HCT116 (cell line): ENCODE results near the gene LTBP1. TPM values are rescaled to one million over a fixed set of nuclear protein-coding genes. Genes with fewer than 3 reads are reported as not detected.

Experiments used
- ATAC-seq: fragments of 200-7000 bp; cut with Tn5 transposase; 2 replicates; pipeline ENCODE4 v1.9.1; 2020; ENCODE audit warnings: mild to moderate bottlenecking, moderate library complexity
- BruUV-seq: library from RNA; stranded (reverse); fragments of 400-500 nt; replicated peaks from 2 replicates; lab custom pipeline; 2021; lab: Mats Ljungman, UMichigan
- CTCF ChIA-PET: fragments of 300-600 bp; sonication (Branson Sonifier 250); formaldehyde crosslinking; loops from one replicate; lab custom pipeline; 2021; ENCODE audit warnings: antibody characterized with exemption; lab: Charles Lee
- POLR2A ChIA-PET: fragments of 300-600, 350-600 bp; sonication (Branson Sonifier 250); formaldehyde crosslinking; loops from one replicate; lab custom pipeline; 2021; ENCODE audit warnings: antibody characterized with exemption; lab: Charles Lee
- RAD21 ChIA-PET, 2 experiments: fragments of 300-600 bp; sonication (Branson Sonifier 250); formaldehyde crosslinking; loops; one replicate each; lab custom pipeline; 2023; ENCODE audit warnings: low total read pairs in 2 of 2; ENCODE audit not compliant: uncharacterized antibody in 2 of 2, unreplicated experiment in 2 of 2, low non-redundant PET in 1 of 2; lab: Charles Lee
- DNase-seq: peaks from one replicate; pipeline ENCODE4 v3.0.0-alpha.2; 2010; ENCODE audit warnings: low read depth, low spot score
- H2AFZ ChIP-seq: fragments of 200-600 bp; shearing (Covaris generic), sonication (generic); 2 replicates; pipeline ENCODE4 v1.6.1; 2017; ENCODE audit warnings: low read depth, mixed run types, mixed read lengths, antibody characterized with exemption, low read length; ENCODE audit not compliant: poor library complexity, severe bottlenecking
- H3K27ac ChIP-seq: 2 replicates; pipeline ENCODE4 v1.5.1; 2012; ENCODE audit warnings: low read depth, low read length
- H3K27me3 ChIP-seq: fragments of 200-600 bp; sonication (generic); 2 replicates; pipeline ENCODE4 v1.6.1; 2016; ENCODE audit warnings: mixed run types, low read length, mixed read lengths; ENCODE audit not compliant: insufficient read depth
- H3K36me3 ChIP-seq, 2 experiments: fragments of 200-500 bp in 1 of 2; fragments of 200-600 bp in 1 of 2; sonication (Bioruptor generic) in 1 of 2; sonication (generic) in 1 of 2; 2 replicates each; pipeline versions ENCODE4 v1.5.1 to v1.6.1; 2014 to 2016; ENCODE audit warnings: low read length in 2 of 2, inconsistent platforms in 1 of 2, mixed read lengths in 1 of 2, mixed run types in 1 of 2; ENCODE audit not compliant: insufficient read depth in 2 of 2, control insufficient read depth in 1 of 2
- H3K4me1 ChIP-seq, 2 experiments: fragments of 200-600 bp in 1 of 2; sonication (generic) in 1 of 2; 2 replicates each; pipeline versions ENCODE4 v1.5.1 to v1.6.1; 2012 to 2017; ENCODE audit warnings: low read length in 2 of 2, inconsistent platforms in 1 of 2, mild to moderate bottlenecking in 1 of 2, mixed read lengths in 1 of 2, mixed run types in 1 of 2, moderate library complexity in 1 of 2; ENCODE audit not compliant: insufficient read depth in 2 of 2, control insufficient read depth in 1 of 2
- H3K4me2 ChIP-seq: fragments of 200-600 bp; sonication (generic); 2 replicates; pipeline ENCODE4 v1.6.1; 2017; ENCODE audit warnings: mixed run types, low read length, mixed read lengths
- H3K4me3 ChIP-seq, 2 experiments: fragments of 200-600 bp in 1 of 2; sonication (generic) in 1 of 2; replicated peaks in 1 of 2; 2 replicates each; pipeline ENCODE4 v1.5.1; 2011 to 2016; ENCODE audit warnings: low read length in 2 of 2, control low read depth in 1 of 2, low read depth in 1 of 2, mild to moderate bottlenecking in 1 of 2, mixed read lengths in 1 of 2, mixed run types in 1 of 2
- H3K79me2 ChIP-seq: fragments of 200-600 bp; sonication (generic); 2 replicates; pipeline ENCODE4 v1.6.1; 2017; ENCODE audit warnings: mild to moderate bottlenecking, mixed run types, low read length, moderate library complexity, mixed read lengths; ENCODE audit not compliant: insufficient read depth
- H3K9ac ChIP-seq: fragments of 200-600 bp; sonication (generic); 2 replicates; pipeline ENCODE4 v1.6.1; 2016; ENCODE audit warnings: low read length, mixed read lengths
- H3K9me2 ChIP-seq: fragments of 200-600 bp; sonication (generic), shearing (Covaris generic); 2 replicates; pipeline ENCODE4 v1.6.1; 2017; ENCODE audit warnings: mixed run types, mild to moderate bottlenecking, moderate library complexity; ENCODE audit not compliant: insufficient read depth
- H3K9me3 ChIP-seq, 2 experiments: fragments of 200-500 bp in 1 of 2; fragments of 200-600 bp in 1 of 2; sonication (Bioruptor generic) in 1 of 2; sonication (generic) in 1 of 2; 2 replicates each; pipeline ENCODE4 v1.6.1; 2014 to 2017; ENCODE audit warnings: low read length in 2 of 2, mixed read lengths in 2 of 2, inconsistent platforms in 1 of 2, low read depth in 1 of 2, mild to moderate bottlenecking in 1 of 2, mixed run types in 1 of 2, moderate library complexity in 1 of 2; ENCODE audit not compliant: control insufficient read depth in 1 of 2, insufficient read depth in 1 of 2
- H4K20me1 ChIP-seq: fragments of 200-600 bp; sonication (generic), shearing (Covaris generic); 2 replicates; pipeline ENCODE4 v1.6.1; 2017; ENCODE audit warnings: mixed run types, mild to moderate bottlenecking, moderate library complexity; ENCODE audit not compliant: insufficient read depth
- CBX3 ChIP-seq: IDR thresholded peaks from 2 replicates; pipeline ENCODE4 v1.6.1; 2012; ENCODE audit warnings: low read depth
- CEBPB ChIP-seq: IDR thresholded peaks from 2 replicates; pipeline ENCODE4 v1.6.1; 2012; ENCODE audit warnings: low read depth
- EGR1 ChIP-seq: IDR thresholded peaks from 2 replicates; pipeline ENCODE4 v1.6.1; 2012; ENCODE audit warnings: low read depth
- ELF1 ChIP-seq: IDR thresholded peaks from 2 replicates; pipeline ENCODE4 v1.6.1; 2012; ENCODE audit warnings: low read depth, borderline replicate concordance
- EZH2 ChIP-seq: fragments of 200-600 bp; sonication (generic); IDR thresholded peaks from 2 replicates; pipeline ENCODE4 v1.6.1; 2017; ENCODE audit warnings: antibody characterized with exemption, mixed run types
- EZH2phosphoT487 ChIP-seq: fragments of 200-600 bp; IDR thresholded peaks from 2 replicates; pipeline ENCODE4 v1.6.1; 2018; ENCODE audit warnings: antibody characterized with exemption, borderline replicate concordance
- FOSL1 ChIP-seq: IDR thresholded peaks from 2 replicates; pipeline ENCODE4 v1.6.1; 2012; ENCODE audit warnings: low read depth
- JUND ChIP-seq: IDR thresholded peaks from 2 replicates; pipeline ENCODE4 v1.6.1; 2012
- POLR2A ChIP-seq: IDR thresholded peaks from 2 replicates; pipeline ENCODE4 v1.7.0; 2011; ENCODE audit warnings: borderline replicate concordance; ENCODE audit not compliant: insufficient read depth, insufficient read length; ENCODE audit errors: extremely low read depth
- POLR2AphosphoS5 ChIP-seq: IDR thresholded peaks from 2 replicates; pipeline ENCODE4 v1.6.1; 2011; ENCODE audit warnings: mild to moderate bottlenecking, low read depth, low read length, moderate library complexity
- RAD21 ChIP-seq: IDR thresholded peaks from 2 replicates; pipeline ENCODE4 v1.6.1; 2012; ENCODE audit warnings: low read depth, mild to moderate bottlenecking
- SP1 ChIP-seq: IDR thresholded peaks from 2 replicates; pipeline ENCODE4 v1.6.1; 2012; ENCODE audit warnings: low read depth
- SRF ChIP-seq: IDR thresholded peaks from 2 replicates; pipeline ENCODE4 v1.6.1; 2012; ENCODE audit warnings: low read depth
- TCF7L2 ChIP-seq: IDR thresholded peaks from 2 replicates; pipeline ENCODE4 v1.7.0; 2011; ENCODE audit warnings: borderline replicate concordance, inconsistent platforms; ENCODE audit not compliant: insufficient read depth, insufficient read length; ENCODE audit errors: extremely low read depth
- YY1 ChIP-seq: IDR thresholded peaks from 2 replicates; pipeline ENCODE4 v1.6.1; 2011; ENCODE audit warnings: low read length, low read depth, moderate library complexity, mild to moderate bottlenecking; ENCODE audit not compliant: insufficient replicate concordance; ENCODE audit errors: extremely low read depth
- ZFX ChIP-seq: fragments of 450-650 bp; IDR thresholded peaks from 2 replicates; pipeline ENCODE4 v1.6.1; 2017
- intact Hi-C: fragments of 100-400 bp; cut with micrococcal nuclease; formaldehyde crosslinking; loops from 2 replicates; pipeline ENCODE4 v1.10.0; 2022
- total RNA-seq: library from RNA; stranded (reverse); gene quantifications from one replicate; pipeline ENCODE4 v1.2.1, GENCODE V29; 2021; ENCODE audit not compliant: unreplicated experiment
- TF ChIP-seq, protein P1 (sequence below): IDR thresholded peaks from 2 replicates; pipeline ENCODE4 v1.6.1; 2012

The LTBP1 gene
- total RNA-seq, 1 experiment from 2014 or later, result 5.1 TPM

DNA sequence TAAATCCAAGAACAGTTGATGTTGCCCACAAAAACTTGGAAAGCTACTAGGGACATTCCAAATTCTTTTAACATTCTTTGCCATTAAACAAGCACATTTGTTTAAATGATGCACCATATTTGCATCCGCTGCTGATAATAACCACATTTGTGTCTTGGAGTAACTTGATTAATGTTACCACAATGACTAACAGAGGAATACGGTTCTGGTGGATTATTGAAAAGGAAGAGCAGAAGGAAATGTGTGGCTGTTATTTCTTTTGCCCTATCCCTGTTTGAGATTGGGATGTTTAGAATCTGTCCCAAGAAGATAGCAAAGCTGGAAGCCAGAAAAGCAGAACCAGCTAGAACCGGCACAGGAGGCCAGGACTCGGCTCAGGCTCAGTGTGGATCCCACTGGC is 490.5 kb downstream of the LTBP1 start:
- DNase-seq (no peak), ATAC-seq (no peak)
- no peaks in the 10 kb centered on the region for H3K79me2 ChIP-seq
- no peak overlapping the region for H3K4me2 ChIP-seq
- no peak overlapping the region for H3K27ac ChIP-seq
- H3K9me2 ChIP-seq, result no peaks in the 10 kb centered on the region
- no peaks in the 10 kb centered on the region for H3K9me3 ChIP-seq
- H3K4me1 ChIP-seq, result no peaks in the 10 kb centered on the region
- POLR2A ChIA-PET, result no interaction called here
- intact Hi-C loops, result no loop called here
- no TSS peak for BruUV-seq
- TF ChIP-seq ELF1, result no peak
- TF ChIP-seq, protein P1, sequence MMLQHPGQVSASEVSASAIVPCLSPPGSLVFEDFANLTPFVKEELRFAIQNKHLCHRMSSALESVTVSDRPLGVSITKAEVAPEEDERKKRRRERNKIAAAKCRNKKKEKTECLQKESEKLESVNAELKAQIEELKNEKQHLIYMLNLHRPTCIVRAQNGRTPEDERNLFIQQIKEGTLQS, result no peak
- no peak for TF ChIP-seq SP1
- no peak for TF ChIP-seq POLR2AphosphoS5
- TF ChIP-seq ZFX, result no peak
- no peak for TF ChIP-seq YY1
- no peak for TF ChIP-seq EGR1
- no peak overlapping the region for H2AFZ ChIP-seq
- no peaks in the 10 kb centered on the region for H3K36me3 ChIP-seq
- CTCF ChIA-PET, result no interaction called here
- no peak overlapping the region for H3K9ac ChIP-seq
- no peak overlapping the region for H3K4me3 ChIP-seq
- RAD21 ChIA-PET, result no interaction called here
- no peaks in the 10 kb centered on the region for H4K20me1 ChIP-seq
- no peaks in the 10 kb centered on the region for H3K27me3 ChIP-seq

DNA sequence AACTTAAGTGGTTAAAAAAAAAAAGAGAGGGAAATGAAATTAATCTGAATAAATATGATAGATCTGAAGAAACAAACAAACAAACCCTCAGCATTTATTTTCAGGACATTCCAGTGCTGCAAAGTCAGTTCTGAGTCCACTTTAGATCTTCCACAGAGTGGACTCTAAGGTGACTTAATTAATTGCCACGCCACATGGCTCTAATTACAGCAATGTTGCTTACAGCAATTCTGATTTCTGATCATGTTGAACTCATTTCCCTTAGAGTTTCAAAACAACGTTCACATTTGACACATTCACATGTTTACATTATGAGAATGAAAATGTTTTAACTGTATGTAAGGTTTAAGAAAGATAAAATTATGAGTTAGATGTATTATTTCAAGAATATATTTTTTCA is 491.1 kb downstream of the LTBP1 start:
- H3K9ac ChIP-seq, result no peak overlapping the region
- no peaks in the 10 kb centered on the region for H4K20me1 ChIP-seq
- no peak for TF ChIP-seq CBX3
- no peak for TF ChIP-seq JUND
- TF ChIP-seq EZH2phosphoT487, result no peak
- no peak for TF ChIP-seq TCF7L2
- TF ChIP-seq SP1, result no peak
- TF ChIP-seq EGR1, result no peak
- TF ChIP-seq SRF, result no peak
- no peak for TF ChIP-seq RAD21
- no peak for TF ChIP-seq POLR2A
- no peak for TF ChIP-seq EZH2
- TF ChIP-seq, protein P1, result no peak
- no peak for TF ChIP-seq YY1
- no peak for TF ChIP-seq CEBPB
- no peak for TF ChIP-seq POLR2AphosphoS5
- TF ChIP-seq FOSL1, result no peak
- no peaks in the 10 kb centered on the region for H3K9me3 ChIP-seq
- POLR2A ChIA-PET, result no interaction called here
- no peak for ATAC-seq
- intact Hi-C loops, result no loop called here
- no peak for DNase-seq
- no peaks in the 10 kb centered on the region for H3K4me1 ChIP-seq
- no peak overlapping the region for H2AFZ ChIP-seq
- no TSS peak for BruUV-seq
- RAD21 ChIA-PET, result no interaction called here
- no peak overlapping the region for H3K27ac ChIP-seq
- H3K79me2 ChIP-seq, result no peaks in the 10 kb centered on the region
- no peak overlapping the region for H3K4me2 ChIP-seq
- H3K36me3 ChIP-seq, result no peaks in the 10 kb centered on the region
- no peaks in the 10 kb centered on the region for H3K27me3 ChIP-seq
- H3K4me3 ChIP-seq, result no peak overlapping the region
- H3K9me2 ChIP-seq, result no peaks in the 10 kb centered on the region
- CTCF ChIA-PET, result no interaction called here
